ENCODE measurements around the gene SOS2.

DNA sequence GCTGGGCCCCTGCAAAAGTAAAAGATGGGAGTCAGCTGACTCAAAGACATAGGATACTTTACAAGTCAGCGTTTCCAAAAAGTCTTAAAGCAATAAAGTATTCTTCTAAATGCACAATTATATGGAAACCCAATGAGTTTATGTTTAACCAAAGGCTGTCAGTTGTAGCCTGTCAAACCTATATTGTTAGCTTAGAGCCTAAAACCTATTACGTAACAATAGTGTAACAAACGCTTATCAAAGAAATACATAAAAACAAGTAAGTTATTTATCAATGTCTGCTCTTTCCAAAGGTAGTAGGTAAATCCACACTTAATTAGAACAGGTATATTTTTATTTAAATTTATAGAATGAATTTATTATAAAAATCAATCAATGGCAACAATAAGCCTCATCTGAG is 15.9 kb upstream of the SOS2 start:
- TF ChIP-seq, protein P1, sequence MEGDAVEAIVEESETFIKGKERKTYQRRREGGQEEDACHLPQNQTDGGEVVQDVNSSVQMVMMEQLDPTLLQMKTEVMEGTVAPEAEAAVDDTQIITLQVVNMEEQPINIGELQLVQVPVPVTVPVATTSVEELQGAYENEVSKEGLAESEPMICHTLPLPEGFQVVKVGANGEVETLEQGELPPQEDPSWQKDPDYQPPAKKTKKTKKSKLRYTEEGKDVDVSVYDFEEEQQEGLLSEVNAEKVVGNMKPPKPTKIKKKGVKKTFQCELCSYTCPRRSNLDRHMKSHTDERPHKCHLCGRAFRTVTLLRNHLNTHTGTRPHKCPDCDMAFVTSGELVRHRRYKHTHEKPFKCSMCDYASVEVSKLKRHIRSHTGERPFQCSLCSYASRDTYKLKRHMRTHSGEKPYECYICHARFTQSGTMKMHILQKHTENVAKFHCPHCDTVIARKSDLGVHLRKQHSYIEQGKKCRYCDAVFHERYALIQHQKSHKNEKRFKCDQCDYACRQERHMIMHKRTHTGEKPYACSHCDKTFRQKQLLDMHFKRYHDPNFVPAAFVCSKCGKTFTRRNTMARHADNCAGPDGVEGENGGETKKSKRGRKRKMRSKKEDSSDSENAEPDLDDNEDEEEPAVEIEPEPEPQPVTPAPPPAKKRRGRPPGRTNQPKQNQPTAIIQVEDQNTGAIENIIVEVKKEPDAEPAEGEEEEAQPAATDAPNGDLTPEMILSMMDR (IDR thresholded peaks at IDR 0.05; ENCODE audit: low read depth, low read length, poor library complexity, severe bottlenecking), result no peak
- TF ChIP-seq EZH2phosphoT487 (IDR thresholded peaks at IDR 0.05; ENCODE audit: borderline replicate concordance, low read length), result no peak
